Effector memory CD8-positive, alpha-beta T cell (primary cell): Measurements from ENCODE around the gene CDHR4.

Experiments
- ATAC-seq: fragments of 150-1000 bp; cut with Tn5 transposase; replicated peaks from 2 replicates; pipeline ENCODE4 v1.10.0; 2021; ENCODE audit warnings: mild to moderate bottlenecking, moderate library complexity
- DNase-seq, 3 experiments: peaks; one replicate each; pipeline ENCODE4 v3.0.0; 2021
- H3K27ac Mint-ChIP-seq, 2 donors: one replicate each; pipeline ENCODE4 v1.8.0; 2022; ENCODE audit warnings: mild to moderate bottlenecking in 2 of 2, mixed read lengths in 2 of 2, moderate library complexity in 2 of 2
- H3K27me3 Mint-ChIP-seq, 2 donors: one replicate each; pipeline ENCODE4 v1.8.0; 2022; ENCODE audit warnings: mixed read lengths in 2 of 2
- H3K36me3 Mint-ChIP-seq: one replicate; pipeline ENCODE4 v1.8.0; 2022; ENCODE audit warnings: mild to moderate bottlenecking, moderate library complexity, mixed read lengths; ENCODE audit not compliant: insufficient read depth
- H3K4me1 Mint-ChIP-seq, 2 donors: one replicate each; pipeline ENCODE4 v1.8.0; 2022; ENCODE audit warnings: low read depth in 2 of 2, mixed read lengths in 2 of 2
- H3K4me3 Mint-ChIP-seq, 2 donors: one replicate each; pipeline ENCODE4 v1.8.0; 2022; ENCODE audit warnings: mild to moderate bottlenecking in 2 of 2, mixed read lengths in 2 of 2, moderate library complexity in 2 of 2
- H3K9me3 Mint-ChIP-seq, 2 donors: one replicate each; pipeline ENCODE4 v1.8.0; 2022; ENCODE audit warnings: mixed read lengths in 2 of 2

The CDHR4 gene

DNA sequence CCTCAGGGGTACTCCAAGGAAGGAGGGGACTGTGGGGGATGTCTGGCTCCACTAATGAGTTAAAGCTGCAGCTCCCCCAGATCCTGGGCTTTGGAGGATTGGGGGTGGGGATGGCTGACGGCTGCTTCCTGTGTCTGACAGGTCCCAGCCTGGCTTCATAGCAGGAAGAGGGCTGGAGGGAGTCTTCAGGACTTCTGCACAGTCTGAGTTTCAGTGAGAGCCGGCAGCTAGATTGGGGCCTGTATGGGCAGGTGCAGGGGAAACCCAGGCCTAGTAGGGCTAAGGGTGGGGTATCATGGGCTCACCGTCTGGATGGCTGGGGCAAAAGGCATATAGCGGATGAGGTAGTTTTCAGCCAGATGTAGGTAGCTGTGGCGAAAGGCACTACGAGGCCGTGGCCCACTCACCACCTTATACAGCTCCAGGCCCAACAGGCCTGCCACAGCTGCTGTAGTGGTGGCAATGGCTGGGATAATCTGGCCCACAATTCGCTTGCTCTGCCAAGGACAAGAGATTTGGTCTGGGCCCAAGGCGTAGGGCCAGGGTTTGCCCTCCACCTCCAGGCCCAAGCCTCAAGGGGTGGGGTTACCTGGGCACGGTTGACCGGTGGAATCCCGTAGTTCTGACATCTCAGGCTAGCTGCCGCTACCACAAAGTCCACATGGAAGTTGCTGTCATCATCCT, 7.9 kb upstream of the CDHR4 start:
- no peak for DNase-seq
- Mint-ChIP-seq H3K9me3 (no peaks in the 10 kb centered on the region), H3K4me1 (peaks cover 23 to 33% of the 10 kb centered on the region in 2 donors), H3K27ac (peak overlapping the region in 1 of 2 donors; percentile 79), H3K36me3 (peaks cover 3% of the 10 kb centered on the region), H3K4me3 (no peak overlapping the region), H3K27me3 (no peaks in the 10 kb centered on the region)
- no peak for ATAC-seq

GRCh38 chr3:49806850-49807249, 7.2 kb upstream of the CDHR4 start:
- Mint-ChIP-seq H3K27me3 (no peaks in the 10 kb centered on the region), H3K36me3 (peaks cover 3% of the 10 kb centered on the region), H3K4me1 (peaks cover 29 to 34% of the 10 kb centered on the region in 2 donors), H3K27ac (no peak overlapping the region), H3K4me3 (no peak overlapping the region), H3K9me3 (no peaks in the 10 kb centered on the region)
- DNase-seq (no peak), ATAC-seq (no peak)

GRCh38 chr3:49805897-49806701, 6.4 kb upstream of the CDHR4 start:
- Mint-ChIP-seq H3K4me1 (peaks cover 25 to 28% of the 10 kb centered on the region in 2 donors), H3K27ac (peak overlapping the region; percentile 65 to 91), H3K9me3 (no peaks in the 10 kb centered on the region), H3K36me3 (peaks cover 3% of the 10 kb centered on the region), H3K27me3 (no peaks in the 10 kb centered on the region), H3K4me3 (no peak overlapping the region)
- ATAC-seq (no peak), DNase-seq (no peak)

GRCh38 chr3:49805367-49805782, 5.7 kb upstream of the CDHR4 start:
- Mint-ChIP-seq H3K27ac (peak overlapping the region; percentile 65 to 91), H3K9me3 (no peaks in the 10 kb centered on the region), H3K36me3 (peaks cover 3% of the 10 kb centered on the region), H3K4me3 (peak overlapping the region; percentile 11 to 21), H3K4me1 (peaks cover 22 to 25% of the 10 kb centered on the region in 2 donors), H3K27me3 (no peaks in the 10 kb centered on the region)
- ATAC-seq (no peak), DNase-seq (no peak)

DNA sequence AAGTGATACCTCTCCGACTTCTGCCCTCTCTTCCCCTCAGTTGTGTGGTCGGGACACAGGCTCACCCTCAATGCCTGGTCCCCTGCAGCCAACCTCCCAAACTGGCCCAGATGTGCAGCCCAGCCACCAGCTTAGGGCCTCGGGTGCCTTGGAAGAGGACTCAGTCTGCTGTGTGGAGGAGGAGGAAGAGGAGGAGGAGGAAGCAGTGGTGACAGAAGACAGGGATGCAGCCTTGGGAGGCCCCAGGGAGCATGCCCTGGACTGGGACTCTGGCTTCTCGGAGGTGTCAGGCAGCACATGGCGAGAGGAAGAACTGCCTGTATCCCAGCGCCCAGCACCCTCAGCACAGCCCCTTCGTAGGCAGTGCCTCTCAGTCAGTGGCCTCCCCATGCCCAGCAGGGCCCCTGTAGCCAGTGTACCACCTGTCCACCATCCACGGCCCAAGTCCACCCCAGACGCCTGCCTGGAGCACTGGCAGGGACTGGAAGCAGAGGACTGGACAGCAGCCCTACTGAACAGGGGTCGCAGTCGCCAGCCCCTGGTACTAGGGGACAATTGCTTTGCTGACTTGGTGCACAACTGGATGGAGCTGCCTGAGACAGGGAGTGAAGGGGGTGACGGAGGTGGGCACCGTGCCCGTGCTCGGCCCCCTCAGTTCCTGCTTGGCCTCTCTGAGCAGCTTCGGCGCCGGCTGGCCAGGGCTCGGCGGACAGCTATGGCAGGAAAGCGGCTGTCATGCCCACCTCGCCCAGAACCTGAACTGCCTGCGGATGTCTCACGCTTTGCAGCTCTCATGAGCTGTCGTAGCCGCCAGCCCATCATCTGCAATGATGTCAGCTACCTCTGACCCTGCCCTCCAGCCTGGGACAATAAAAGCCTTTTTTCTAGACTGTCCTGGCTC, 4.7 kb upstream of the CDHR4 start:
- DNase-seq (no peak), ATAC-seq (no peak)
- H3K27ac Mint-ChIP-seq = peak overlapping the region in 1 of 2 donors; percentile 65
- H3K4me3 Mint-ChIP-seq = peak overlapping the region; percentile 77 to 82
- no peaks in the 10 kb centered on the region for H3K27me3 Mint-ChIP-seq
- peaks cover 3% of the 10 kb centered on the region for H3K36me3 Mint-ChIP-seq
- no peaks in the 10 kb centered on the region for H3K9me3 Mint-ChIP-seq
- peaks cover 22% of the 10 kb centered on the region in 2 donors for H3K4me1 Mint-ChIP-seq

- Mint-ChIP-seq H3K27me3 (no peaks in the 10 kb centered on the region), H3K4me1 (peaks cover 22% of the 10 kb centered on the region in 2 donors), H3K36me3 (peaks cover 3% of the 10 kb centered on the region)
Observed at GRCh38 chr3:49803465-49804140, 3.9 kb upstream of the CDHR4 start.

GRCh38 chr3:49802719-49803464, 3.2 kb upstream of the CDHR4 start, which contains the start of gene INKA1:
Gene INKA1, plus strand, starts transcription at chr3:49803261. Its CDS starts 132 bp downstream, at chr3:49803393.
- DNase-seq (peak; percentile 86 to 89 (median 88)), ATAC-seq (peak; percentile 87)
- Mint-ChIP-seq H3K4me1 (peaks cover 22% of the 10 kb centered on the region in 2 donors), H3K9me3 (no peaks in the 10 kb centered on the region), H3K4me3 (peak within 1 kb of the TSS; percentile 77 to 82), H3K36me3 (peaks cover 3% of the 10 kb centered on the region), H3K27ac (peak within 1 kb of the TSS; percentile 92), H3K27me3 (no peaks in the 10 kb centered on the region)

More at GRCh38 chr3:49803465-49804140, 3.9 kb upstream of the CDHR4 start:
- Mint-ChIP-seq H3K9me3 (no peaks in the 10 kb centered on the region), H3K4me3 (peak overlapping the region; percentile 77 to 82), H3K27ac (peak overlapping the region in 1 of 2 donors; percentile 92)
- ATAC-seq (peak; percentile 21), DNase-seq (peak; percentile 32 to 40 (median 34))

- H3K9me3 Mint-ChIP-seq = no peaks in the 10 kb centered on the region
- peak overlapping the region in 1 of 2 donors; percentile 82 for H3K4me3 Mint-ChIP-seq
- ATAC-seq (no peak), DNase-seq (no peak)
- H3K4me1 Mint-ChIP-seq = peaks cover 16 to 18% of the 10 kb centered on the region in 2 donors
- H3K27ac Mint-ChIP-seq = no peak overlapping the region
- H3K36me3 Mint-ChIP-seq = peaks cover 3% of the 10 kb centered on the region
- H3K27me3 Mint-ChIP-seq = no peaks in the 10 kb centered on the region
Observed at GRCh38 chr3:49801160-49801559, 1.5 kb upstream of the CDHR4 start.

DNA sequence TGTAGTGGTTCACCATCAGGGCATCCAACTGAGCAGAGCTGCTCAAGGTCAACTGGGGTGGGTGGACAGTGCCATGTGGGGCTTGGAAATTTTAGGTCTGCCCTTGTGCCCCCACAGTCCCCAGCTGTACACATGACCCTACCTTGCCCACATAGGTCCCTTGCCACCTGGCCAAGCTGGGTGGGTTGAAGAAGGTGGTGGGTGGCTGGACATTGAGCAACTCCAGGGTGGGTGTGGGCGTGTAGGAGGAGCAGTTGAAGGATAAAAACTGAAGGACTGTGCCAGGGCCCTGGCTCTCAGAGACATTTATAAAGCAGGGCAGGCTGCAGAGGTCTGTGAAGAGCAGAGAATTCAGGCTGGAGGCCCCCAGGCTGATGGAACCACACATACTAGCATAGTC, 568 bp downstream of the CDHR4 start:
- no peak for ATAC-seq
- peaks cover 3% of the 10 kb centered on the region for H3K36me3 Mint-ChIP-seq
- no peak for DNase-seq
- H3K4me1 Mint-ChIP-seq = peaks cover 11% of the 10 kb centered on the region in 2 donors
- no peaks in the 10 kb centered on the region for H3K9me3 Mint-ChIP-seq
- no peak overlapping the region for H3K4me3 Mint-ChIP-seq
- peak overlapping the region in 1 of 2 donors; percentile 13 for H3K27ac Mint-ChIP-seq
- H3K27me3 Mint-ChIP-seq = no peaks in the 10 kb centered on the region

DNA sequence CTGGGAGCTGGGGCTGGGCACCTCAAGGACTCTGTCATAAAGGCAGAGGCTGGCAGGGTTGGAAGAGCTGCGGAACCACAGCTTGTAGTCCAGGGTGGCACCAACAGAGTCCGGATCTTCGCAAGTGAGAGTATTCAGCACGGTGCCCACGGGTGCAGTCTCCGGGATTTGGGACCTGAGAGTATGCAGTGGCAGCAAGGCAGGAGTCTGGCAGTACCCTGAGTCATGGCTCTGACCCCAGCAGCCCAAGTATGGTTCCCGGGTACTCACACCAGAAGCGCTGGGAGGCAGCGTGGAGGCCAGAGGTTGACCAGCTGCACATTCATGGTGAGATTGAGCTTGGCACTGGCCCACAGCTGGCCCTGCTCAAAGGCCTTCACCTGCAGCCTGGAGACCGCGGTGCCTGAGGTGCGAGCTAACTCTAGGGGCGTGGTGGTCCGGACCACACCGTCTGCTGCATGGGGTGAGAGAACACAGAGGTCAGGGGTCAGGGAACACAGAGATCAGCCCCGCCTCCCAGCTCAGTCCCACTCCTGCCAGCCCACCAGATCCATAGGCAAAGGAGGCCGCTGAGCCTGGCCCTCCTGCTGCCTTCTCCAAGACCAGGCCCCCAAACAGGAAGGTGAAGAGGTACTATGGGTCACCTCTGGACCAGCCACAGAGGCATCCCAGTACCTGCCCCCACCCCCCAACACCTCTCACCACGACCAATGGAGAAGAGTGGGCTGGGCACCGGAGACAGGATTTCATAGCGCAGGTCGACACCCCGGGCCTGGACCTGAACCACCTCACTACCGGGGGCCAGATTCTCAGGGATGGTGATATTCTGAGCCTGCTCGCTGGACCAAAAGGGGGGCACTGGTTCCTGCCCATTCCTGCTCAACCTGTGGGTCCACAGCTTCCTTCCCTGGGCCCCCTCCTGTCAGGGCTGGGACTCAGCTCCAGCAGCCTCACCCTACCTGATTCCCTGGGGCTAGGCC, 4.5 kb downstream of the CDHR4 start:
- DNase-seq = no peak
- no peak overlapping the region for H3K4me3 Mint-ChIP-seq
- H3K27me3 Mint-ChIP-seq = no peaks in the 10 kb centered on the region
- H3K36me3 Mint-ChIP-seq = peaks cover 5% of the 10 kb centered on the region
- no peaks in the 10 kb centered on the region for H3K9me3 Mint-ChIP-seq
- ATAC-seq = no peak
- H3K27ac Mint-ChIP-seq = peak overlapping the region in 1 of 2 donors; percentile 23
- H3K4me1 Mint-ChIP-seq = peaks cover 0 to 2% of the 10 kb centered on the region in 2 donors

DNA sequence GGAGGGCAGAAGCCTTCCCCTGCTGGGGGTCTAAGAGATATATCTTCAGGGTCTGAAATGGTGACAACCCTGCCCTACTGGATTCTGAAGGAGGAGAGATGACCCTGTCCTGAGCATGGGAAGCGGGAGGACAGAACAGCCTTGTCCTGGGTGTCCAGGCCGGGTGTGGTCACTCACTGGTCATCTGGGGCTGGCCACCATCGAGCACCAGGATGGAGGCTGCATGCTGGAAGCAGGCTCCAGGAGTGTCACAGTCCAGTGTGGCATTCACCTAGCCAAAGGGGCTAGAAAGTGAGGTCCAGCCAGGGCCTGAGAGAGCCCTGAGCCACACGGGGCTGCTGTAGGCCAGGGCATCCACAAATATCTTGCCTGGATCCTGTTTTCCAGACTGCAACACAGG, 5.2 kb downstream of the CDHR4 start:
- no peak for ATAC-seq
- Mint-ChIP-seq H3K4me1 (peaks cover 0 to 5% of the 10 kb centered on the region in 2 donors), H3K9me3 (no peaks in the 10 kb centered on the region), H3K27me3 (no peaks in the 10 kb centered on the region), H3K4me3 (no peak overlapping the region), H3K36me3 (peaks cover 10% of the 10 kb centered on the region), H3K27ac (no peak overlapping the region)
- DNase-seq = no peak
